Ovary (tissue), 9 donors: ENCODE data around the gene USP32. TPM values are rescaled to one million over a fixed set of nuclear protein-coding genes. Genes with fewer than 3 reads are reported as not detected.

Experiments used
- DNase-seq, 5 donors: peaks; one replicate each; pipeline ENCODE4 v3.0.0-alpha.2; 2019 to 2020
- H3K27ac ChIP-seq, 2 donors: fragments of 200-600 bp; one replicate each; pipeline versions ENCODE4 v1.5.1 to v1.8.0; 2019 to 2022
- H3K27me3 ChIP-seq: fragments of 200-600 bp; one replicate; pipeline ENCODE4 v1.8.0; 2022
- H3K36me3 ChIP-seq: fragments of 200-600 bp; sonication (generic); one replicate; pipeline ENCODE4 v1.5.1; 2019
- H3K4me1 ChIP-seq: one replicate; pipeline ENCODE4 v1.8.1; 2013; ENCODE audit warnings: mild to moderate bottlenecking, moderate library complexity; ENCODE audit not compliant: insufficient read depth
- H3K4me3 ChIP-seq: fragments of 200-600 bp; sonication (generic); one replicate; pipeline ENCODE4 v1.5.1; 2017
- H3K9me3 ChIP-seq, 2 donors: fragments of 200-600 bp in 1 of 2; sonication (generic) in 1 of 2; one replicate each; pipeline versions ENCODE4 v1.5.1 to v1.8.1; 2013 to 2019; ENCODE audit warnings: mild to moderate bottlenecking in 1 of 2, moderate library complexity in 1 of 2
- CTCF ChIP-seq, 3 donors: fragments of 450-650 bp in 2 of 3; fragments of 200-600 bp in 1 of 3; IDR thresholded peaks; one replicate each; pipeline versions ENCODE4 v1.5.1 to v1.8.0; 2016 to 2022; ENCODE audit warnings: antibody characterized with exemption in 3 of 3, mild to moderate bottlenecking in 1 of 3
- EP300 ChIP-seq: sonication (generic); formaldehyde crosslinking; IDR thresholded peaks from one replicate; pipeline ENCODE4 v1.6.1; 2017; ENCODE audit warnings: antibody characterized with exemption
- POLR2A ChIP-seq: fragments of 450-650 bp; IDR thresholded peaks from one replicate; pipeline ENCODE4 v1.6.1; 2017; ENCODE audit warnings: antibody characterized with exemption, mild to moderate bottlenecking, moderate library complexity
- WGBS, 3 donors: extraction: QIAGEN DNeasy Blood & Tissue Kit in 1 of 3; methylation state at CpG; one replicate each; pipeline versions ENCODE4 v1.1.5 to v1.1.7; 2013 to 2017; 5-methylcytosine and 5-hydroxymethylcytosine counted together
- intact Hi-C, 4 donors: fragments of 100-400 bp; cut with DNase I; formaldehyde crosslinking; loops; one replicate each; pipeline versions ENCODE4 v1.11.0 to v1.15.1; 2022 to 2023
- polyA plus RNA-seq, 2 donors: library from polyadenylated mRNA; stranded (reverse); fragments of 200-250 nt in 1 of 2; fragments of 350-450 nt in 1 of 2; fragmentation: Illumina TruSeq in 1 of 2; extraction: RNeasy Lipid Tissue Mini Kit (QIAGEN cat#74804) in 1 of 2; gene quantifications; one replicate each; pipeline ENCODE4 v1.2.3, GENCODE V29; 2013 to 2014
- total RNA-seq, 7 donors: library from RNA; depleted of rRNA in 2 of 7; stranded (reverse); fragments of >200 nt in 2 of 7; fragmentation: NEBNext Ultra II Directional in 3 of 7; extraction: Animal tissue kit (Norgen Biotek cat#: 25700) in 3 of 7; gene quantifications; one replicate each; pipeline versions ENCODE4 v1.1.0 to v1.2.4, GENCODE V29; 2016 to 2023
- donor health status: DM: no; HTN: no; CAD: no; lungs with moderate emphysema.
- donor health status: DM: no; HTN: no; CAD: no.
- donor health status: Bipolar disorder and iron deficiency.
- donor health status: DM: yes; HTN: yes; CAD: no.
- donor health status: DM: no; HTN: no; CAD: no.
- donor health status: DM: yes; HTN: yes; CAD: no.

Gene USP32
- total and polyA plus RNA-seq, 9 donors: 8.7 to 37.6 (median 32.9) TPM

DNA sequence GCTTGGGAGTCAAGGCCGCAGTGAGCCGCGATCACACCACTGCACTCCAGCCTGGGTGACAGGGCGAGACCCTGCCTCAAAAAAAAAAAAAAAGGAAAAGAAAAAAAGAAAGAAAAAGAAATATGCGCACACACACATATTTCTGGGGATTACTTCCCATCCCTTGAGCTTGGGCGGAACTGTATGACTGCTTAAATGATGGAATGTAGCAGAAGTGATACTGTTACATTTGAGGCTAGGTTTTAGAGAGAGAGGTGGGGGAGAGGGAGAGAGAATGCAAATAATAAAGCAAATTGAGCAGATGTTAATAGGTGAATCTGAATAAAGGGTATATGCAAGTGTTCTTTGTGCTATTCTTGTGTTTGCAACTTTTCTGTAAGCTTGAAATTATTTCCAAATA, 12.0 kb upstream of the USP32 start:
- intact Hi-C loops: no loop called here
- no peak for DNase-seq
- Histone ChIP-seq H3K4me3 (no peak overlapping the region), H3K36me3 (no peaks in the 10 kb centered on the region), H3K9me3 (no peaks in the 10 kb centered on the region), H3K27me3 (no peaks in the 10 kb centered on the region), H3K4me1 (no peaks in the 10 kb centered on the region), H3K27ac (no peak overlapping the region)
- no peak for TF ChIP-seq CTCF (IDR thresholded peaks at IDR 0.05)
- no peak for TF ChIP-seq POLR2A
- no peak for TF ChIP-seq EP300
- 87 to 97% (median 89%) methylated on average over 6 of the region's 6 CpGs for WGBS, 3 donors

- Histone ChIP-seq H3K27ac (no peak overlapping the region), H3K27me3 (no peaks in the 10 kb centered on the region), H3K4me1 (no peaks in the 10 kb centered on the region), H3K36me3 (no peaks in the 10 kb centered on the region), H3K9me3 (no peaks in the 10 kb centered on the region), H3K4me3 (no peak overlapping the region)
- TF ChIP-seq CTCF (IDR thresholded peaks at IDR 0.05) (no peak), POLR2A (no peak), EP300 (no peak)
- DNase-seq: no peak
- intact Hi-C loops: no loop called here
- 82 to 93% (median 87%) methylated on average over 3 of the region's 3 CpGs for WGBS, 3 donors
Observed at GRCh38 chr17:60403523-60403810, 11.5 kb upstream of the USP32 start.

DNA sequence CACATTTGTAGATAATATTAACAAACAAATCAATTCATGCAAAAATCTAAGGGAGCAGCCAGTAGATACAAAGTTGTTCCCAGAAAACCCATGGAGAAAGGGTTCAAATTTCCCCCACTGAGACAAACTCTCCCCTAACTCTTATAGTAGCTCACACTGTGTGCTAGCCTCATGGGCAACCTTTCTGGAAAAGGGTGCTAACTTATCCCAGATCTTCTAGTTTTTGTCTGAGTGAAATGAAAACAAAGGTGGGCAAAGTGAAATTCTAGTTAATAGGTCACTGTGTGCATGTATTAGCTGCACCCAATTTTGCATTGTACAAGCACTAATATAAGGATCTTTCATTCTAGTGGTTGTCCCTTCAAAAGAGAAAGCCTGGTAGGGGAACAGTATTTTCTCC, 9.9 kb upstream of the USP32 start:
- Histone ChIP-seq H3K36me3 (no peaks in the 10 kb centered on the region), H3K4me3 (no peak overlapping the region), H3K27ac (no peak overlapping the region), H3K9me3 (no peaks in the 10 kb centered on the region), H3K27me3 (no peaks in the 10 kb centered on the region), H3K4me1 (no peaks in the 10 kb centered on the region)
- TF ChIP-seq POLR2A (no peak), CTCF (IDR thresholded peaks at IDR 0.05) (no peak), EP300 (no peak)
- intact Hi-C loops: no loop called here
- no peak for DNase-seq

- Histone ChIP-seq H3K9me3 (no peaks in the 10 kb centered on the region), H3K4me1 (no peaks in the 10 kb centered on the region), H3K36me3 (no peaks in the 10 kb centered on the region), H3K27ac (no peak overlapping the region), H3K4me3 (no peak overlapping the region), H3K27me3 (no peaks in the 10 kb centered on the region)
- no peak for DNase-seq
- TF ChIP-seq POLR2A: no peak
- no peak for TF ChIP-seq CTCF (IDR thresholded peaks at IDR 0.05)
- TF ChIP-seq EP300: no peak
- intact Hi-C loops: no loop called here
- WGBS, 3 donors: 80 to 85% (median 81%) methylated on average over 3 of the region's 3 CpGs
Observed at GRCh38 chr17:60398227-60398959, 6.5 kb upstream of the USP32 start.
